HCT116 (cell line): ENCODE results near the gene PCK2.

ENCODE experiments used
- CTCF ChIP-seq, 3 experiments: fragments of 200-600 bp in 1 of 3; sonication (generic) in 1 of 3; IDR thresholded peaks in 2 of 3; conservative IDR thresholded peaks in 1 of 3; 2 replicates each; pipeline ENCODE4 v1.5.1; 2012 to 2017; ENCODE audit warnings: low read depth in 2 of 3, low read length in 2 of 3, antibody characterized with exemption in 1 of 3, borderline replicate concordance in 1 of 3, control low read depth in 1 of 3, mild to moderate bottlenecking in 1 of 3, mixed read lengths in 1 of 3, mixed run types in 1 of 3, moderate library complexity in 1 of 3; ENCODE audit not compliant: insufficient read depth in 1 of 3
- EGR1 ChIP-seq: IDR thresholded peaks from 2 replicates; pipeline ENCODE4 v1.6.1; 2012; ENCODE audit warnings: low read depth
- POLR2A ChIP-seq: IDR thresholded peaks from 2 replicates; pipeline ENCODE4 v1.7.0; 2011; ENCODE audit warnings: borderline replicate concordance; ENCODE audit not compliant: insufficient read depth, insufficient read length; ENCODE audit errors: extremely low read depth
- RAD21 ChIP-seq: IDR thresholded peaks from 2 replicates; pipeline ENCODE4 v1.6.1; 2012; ENCODE audit warnings: low read depth, mild to moderate bottlenecking
- REST ChIP-seq: IDR thresholded peaks from 2 replicates; pipeline ENCODE4 v1.6.1; 2012; ENCODE audit warnings: low read depth
- YY1 ChIP-seq: IDR thresholded peaks from 2 replicates; pipeline ENCODE4 v1.6.1; 2011; ENCODE audit warnings: low read length, low read depth, moderate library complexity, mild to moderate bottlenecking; ENCODE audit not compliant: insufficient replicate concordance; ENCODE audit errors: extremely low read depth

- TF ChIP-seq EGR1 (no peak), YY1 (no peak), REST (no peak), CTCF (IDR thresholded peaks at IDR 0.05 in 2 of 3, conservative IDR thresholded peaks at IDR 0.05 in 1 of 3; ENCODE audit: borderline replicate concordance in 1 of 3, insufficient read depth in 1 of 3, low read depth in 2 of 3, low read length in 2 of 3) (no peak), POLR2A (peak; percentile 79), RAD21 (no peak)
Observed at GRCh38 chr14:24080888-24081738, 13.0 kb upstream of the PCK2 start.
